ENCODE results near the gene SPTLC3.

DNA sequence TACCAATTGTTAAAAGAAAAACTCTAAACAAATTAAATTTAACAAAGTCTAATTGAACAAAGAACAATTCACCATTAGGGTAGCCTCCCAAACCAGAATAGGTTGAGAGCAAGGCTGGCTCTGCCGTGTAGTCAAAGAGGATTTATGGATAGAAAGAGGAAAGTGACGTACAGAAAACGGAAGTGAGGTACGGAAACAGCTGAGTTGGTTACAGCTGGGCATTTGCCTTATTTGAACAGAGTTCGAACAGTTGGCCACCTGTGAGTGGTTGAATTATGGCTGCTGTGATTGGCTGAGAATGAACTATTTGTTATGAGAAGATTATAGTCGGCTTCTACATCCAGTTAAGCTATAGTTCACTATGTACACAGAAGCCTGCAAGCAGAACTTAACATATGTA lies 193.8 kb downstream of the SPTLC3 start:
- TF ChIP-seq YY1 (IDR thresholded peaks at IDR 0.05; ENCODE audit: low read depth) = no peak
- TF ChIP-seq ELF1 (IDR thresholded peaks at IDR 0.05) = no peak
- TF ChIP-seq SIN3A (IDR thresholded peaks at IDR 0.05; ENCODE audit: borderline replicate concordance, low read depth, low read length) = no peak
- TF ChIP-seq, protein P1, sequence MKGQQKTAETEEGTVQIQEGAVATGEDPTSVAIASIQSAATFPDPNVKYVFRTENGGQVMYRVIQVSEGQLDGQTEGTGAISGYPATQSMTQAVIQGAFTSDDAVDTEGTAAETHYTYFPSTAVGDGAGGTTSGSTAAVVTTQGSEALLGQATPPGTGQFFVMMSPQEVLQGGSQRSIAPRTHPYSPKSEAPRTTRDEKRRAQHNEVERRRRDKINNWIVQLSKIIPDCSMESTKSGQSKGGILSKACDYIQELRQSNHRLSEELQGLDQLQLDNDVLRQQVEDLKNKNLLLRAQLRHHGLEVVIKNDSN (IDR thresholded peaks at IDR 0.05; ENCODE audit: borderline replicate concordance, low read depth) = no peak
- TF ChIP-seq EP300 (IDR thresholded peaks at IDR 0.05; ENCODE audit: borderline replicate concordance in 1 of 2, low read depth in 1 of 2, low read length in 1 of 2) = no peak

All from SK-N-SH (cell line).